ENCODE results near the gene ZNF92.
"Not testable (repeated sequence)": the region's sequence is repeated elsewhere in the genome, so short reads cannot be mapped to it uniquely, and the experiment has no call there.

ZNF92 gene

GRCh38 chr7:65429642-65430343, 56.1 kb downstream of the ZNF92 start:
- no peak for DNase-seq

GRCh38 chr7:65430344-65431186, 56.9 kb downstream of the ZNF92 start:
- no peak for DNase-seq

- DNase-seq = no peak
Measured at GRCh38 chr7:65434307-65434706, 60.7 kb downstream of the ZNF92 start.

- DNase-seq = no peak
Measured at GRCh38 chr7:65436163-65436562, 62.5 kb downstream of the ZNF92 start.

GRCh38 chr7:65438598-65438997, 64.9 kb downstream of the ZNF92 start:
- DNase-seq = peak; percentile 14 to 61

GRCh38 chr7:65441010-65441409, 67.4 kb downstream of the ZNF92 start:
- DNase-seq = peak; percentile 18 to 77

GRCh38 chr7:65444205-65444842, 70.7 kb downstream of the ZNF92 start:
- no peak for DNase-seq

- DNase-seq = no peak
Measured at GRCh38 chr7:65444899-65445823, 71.5 kb downstream of the ZNF92 start.

- not testable (repeated sequence) for DNase-seq
Measured at GRCh38 chr7:65447041-65447440, 73.4 kb downstream of the ZNF92 start.

- DNase-seq = peak in 1 of 2 experiments; percentile 50
Measured at GRCh38 chr7:65448816-65449504, 75.3 kb downstream of the ZNF92 start.

GRCh38 chr7:65449505-65449852, 75.8 kb downstream of the ZNF92 start:
- no peak for DNase-seq
